Activated T-helper 9 cell treated with anti-CD3 and anti-CD28 coated beads, Interleukin-2, amount 50 U/mL, for 16 hours (primary cell): ENCODE measurements around the gene GRIP1.

Experiments used
- DNase-seq: peaks from one replicate; pipeline ENCODE4 v3.0.0-alpha.2; 2020; ENCODE audit warnings: low read depth

GRIP1 gene

GRCh38 chr12:66693901-66694513 is 15.1 kb upstream of the GRIP1 start:
- no peak for DNase-seq

GRCh38 chr12:66692986-66693385 is 14.1 kb upstream of the GRIP1 start:
- DNase-seq, result no peak

GRCh38 chr12:66692170-66692569 is 13.3 kb upstream of the GRIP1 start:
- DNase-seq, result no peak

GRCh38 chr12:66688846-66689439 is 10.1 kb upstream of the GRIP1 start:
- no peak for DNase-seq

GRCh38 chr12:66684222-66684621 is 5.3 kb upstream of the GRIP1 start:
- no peak for DNase-seq

GRCh38 chr12:66683822-66684221 is 4.9 kb upstream of the GRIP1 start:
- DNase-seq, result no peak

GRCh38 chr12:66683073-66683472 is 4.2 kb upstream of the GRIP1 start:
- no peak for DNase-seq

GRCh38 chr12:66679461-66680084 is 697 bp upstream of the GRIP1 start:
- DNase-seq, result no peak

- no peak for DNase-seq
Measured at GRCh38 chr12:66676241-66676640, 2.6 kb downstream of the GRIP1 start.

GRCh38 chr12:66674495-66675122 is 4.3 kb downstream of the GRIP1 start:
- no peak for DNase-seq

- no peak for DNase-seq
Measured at GRCh38 chr12:66669541-66669940, 9.3 kb downstream of the GRIP1 start.

GRCh38 chr12:66668311-66668710 is 10.6 kb downstream of the GRIP1 start:
- DNase-seq, result no peak

- DNase-seq, result no peak
Measured at GRCh38 chr12:66667906-66668305, 11.0 kb downstream of the GRIP1 start.

- no peak for DNase-seq
Measured at GRCh38 chr12:66666481-66666880, 12.4 kb downstream of the GRIP1 start.

- DNase-seq, result no peak
Measured at GRCh38 chr12:66665435-66665985, 13.4 kb downstream of the GRIP1 start.

- DNase-seq, result no peak
Measured at GRCh38 chr12:66664076-66664475, 14.8 kb downstream of the GRIP1 start.

GRCh38 chr12:66663611-66664010 is 15.3 kb downstream of the GRIP1 start:
- DNase-seq, result no peak

GRCh38 chr12:66662729-66663128 is 16.1 kb downstream of the GRIP1 start:
- DNase-seq, result no peak

- no peak for DNase-seq
Measured at GRCh38 chr12:66662179-66662578, 16.7 kb downstream of the GRIP1 start.

- DNase-seq, result no peak
Measured at GRCh38 chr12:66661357-66661756, 17.5 kb downstream of the GRIP1 start.

- no peak for DNase-seq
Measured at GRCh38 chr12:66653796-66654195, 25.1 kb downstream of the GRIP1 start.

GRCh38 chr12:66648033-66648735 is 30.7 kb downstream of the GRIP1 start:
- DNase-seq, result no peak
